ENCODE data around the gene GDPD3. TPM values are rescaled to one million over a fixed set of nuclear protein-coding genes. Genes with fewer than 3 reads are reported as not detected.

GDPD3 gene
- total and polyA plus RNA-seq, 2 experiments from 2014 or later, result 0.94 to 1.4 TPM

DNA sequence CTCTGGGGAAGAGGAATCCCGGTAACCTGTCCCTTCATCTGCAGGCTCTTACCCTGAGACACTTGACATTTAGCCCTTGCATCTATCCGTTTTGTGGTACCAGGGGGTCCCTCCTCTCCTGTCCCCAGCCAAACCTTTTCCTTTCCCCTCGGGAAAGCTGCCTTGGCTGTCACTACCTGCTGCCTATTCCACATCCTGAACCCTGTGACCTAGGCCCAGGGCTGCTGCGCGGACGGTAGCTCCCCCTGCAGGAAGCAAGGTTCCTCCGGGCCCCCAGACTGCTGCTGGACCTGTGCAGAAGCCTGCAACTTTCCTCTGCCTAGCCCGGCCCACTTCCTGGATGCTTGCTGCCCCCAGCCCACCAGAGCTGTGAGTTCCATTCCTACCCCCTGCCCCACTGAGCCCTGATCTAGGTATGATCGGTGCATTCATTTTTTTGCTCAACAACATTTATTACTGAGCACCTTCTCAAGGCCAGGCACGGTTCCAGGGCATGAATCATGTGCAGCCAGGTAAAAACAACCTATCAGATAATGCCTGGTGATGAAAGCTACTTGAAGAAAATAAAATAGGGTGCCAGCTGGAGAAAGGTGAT is 58.3 kb downstream of the GDPD3 start:
- Histone ChIP-seq H3K79me2 (replicated peaks; ENCODE audit: insufficient read depth) (no peaks in the 10 kb centered on the region), H3K27ac (ENCODE audit: low read depth) (no peak overlapping the region), H3F3A (replicated peaks; ENCODE audit: low read depth) (peaks cover 8% of the 10 kb centered on the region), H3K4me3 (no peak overlapping the region), H3K9me2 (ENCODE audit: insufficient read depth) (no peaks in the 10 kb centered on the region), H4K20me1 (replicated peaks; ENCODE audit: insufficient read depth) (no peaks in the 10 kb centered on the region), H3K4me1 (ENCODE audit: insufficient read depth) (peaks cover 6% of the 10 kb centered on the region; the same call in 1 of the 2 replicates), H3K36me3 (ENCODE audit: insufficient read depth) (no peaks in the 10 kb centered on the region), H3K4me2 (peak overlapping the region; percentile 26; the same call in 1 of the 2 replicates), H3K27me3 (ENCODE audit: insufficient read depth) (0 out of 2 replicates have a peak, but pooled peaks cover 6% of the 10 kb centered on the region), H2AFZ (no peak overlapping the region; the same call in 1 of the 2 replicates)
- peaks cover 14% of the 10 kb centered on the region for H3K4me1 Mint-ChIP-seq
- no peaks in the 10 kb centered on the region for H3K9me3 Mint-ChIP-seq
- peaks cover 21% of the 10 kb centered on the region for H3K27me3 Mint-ChIP-seq (ENCODE audit: insufficient read depth, low read depth, poor library complexity)
- ATAC-seq (peak; percentile 94), DNase-seq (ENCODE audit: low spot score) (peak; percentile 88)
- peak overlapping the region; percentile 61; the same call in 2 of the 3 replicates for H3K4me3 Mint-ChIP-seq
- H3K27ac Mint-ChIP-seq, result no peak overlapping the region
- no peaks in the 10 kb centered on the region for H3K36me3 Mint-ChIP-seq (ENCODE audit: low read depth)
- TF ChIP-seq JUNB (IDR thresholded peaks at IDR 0.05; ENCODE audit: unreplicated experiment) (no peak), POLR2AphosphoS5 (IDR thresholded peaks at IDR 0.05; ENCODE audit: low read depth) (no peak), NANOG (IDR thresholded peaks at IDR 0.05; ENCODE audit: borderline replicate concordance) (no peak), ZNF331 (CRISPR knock-in tag; IDR thresholded peaks at IDR 0.05; ENCODE audit: low read depth) (no peak), ZNF462 (CRISPR knock-in tag; IDR thresholded peaks at IDR 0.05) (no peak), CTCF (conservative IDR thresholded peaks at IDR 0.05; ENCODE audit: low read depth in 2 of 2) (peak; percentile 68 to 88)
- TF ChIP-seq, protein P1, sequence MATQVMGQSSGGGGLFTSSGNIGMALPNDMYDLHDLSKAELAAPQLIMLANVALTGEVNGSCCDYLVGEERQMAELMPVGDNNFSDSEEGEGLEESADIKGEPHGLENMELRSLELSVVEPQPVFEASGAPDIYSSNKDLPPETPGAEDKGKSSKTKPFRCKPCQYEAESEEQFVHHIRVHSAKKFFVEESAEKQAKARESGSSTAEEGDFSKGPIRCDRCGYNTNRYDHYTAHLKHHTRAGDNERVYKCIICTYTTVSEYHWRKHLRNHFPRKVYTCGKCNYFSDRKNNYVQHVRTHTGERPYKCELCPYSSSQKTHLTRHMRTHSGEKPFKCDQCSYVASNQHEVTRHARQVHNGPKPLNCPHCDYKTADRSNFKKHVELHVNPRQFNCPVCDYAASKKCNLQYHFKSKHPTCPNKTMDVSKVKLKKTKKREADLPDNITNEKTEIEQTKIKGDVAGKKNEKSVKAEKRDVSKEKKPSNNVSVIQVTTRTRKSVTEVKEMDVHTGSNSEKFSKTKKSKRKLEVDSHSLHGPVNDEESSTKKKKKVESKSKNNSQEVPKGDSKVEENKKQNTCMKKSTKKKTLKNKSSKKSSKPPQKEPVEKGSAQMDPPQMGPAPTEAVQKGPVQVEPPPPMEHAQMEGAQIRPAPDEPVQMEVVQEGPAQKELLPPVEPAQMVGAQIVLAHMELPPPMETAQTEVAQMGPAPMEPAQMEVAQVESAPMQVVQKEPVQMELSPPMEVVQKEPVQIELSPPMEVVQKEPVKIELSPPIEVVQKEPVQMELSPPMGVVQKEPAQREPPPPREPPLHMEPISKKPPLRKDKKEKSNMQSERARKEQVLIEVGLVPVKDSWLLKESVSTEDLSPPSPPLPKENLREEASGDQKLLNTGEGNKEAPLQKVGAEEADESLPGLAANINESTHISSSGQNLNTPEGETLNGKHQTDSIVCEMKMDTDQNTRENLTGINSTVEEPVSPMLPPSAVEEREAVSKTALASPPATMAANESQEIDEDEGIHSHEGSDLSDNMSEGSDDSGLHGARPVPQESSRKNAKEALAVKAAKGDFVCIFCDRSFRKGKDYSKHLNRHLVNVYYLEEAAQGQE (IDR thresholded peaks at IDR 0.05; ENCODE audit: unreplicated experiment), result no peak
- TF ChIP-seq, protein P2, sequence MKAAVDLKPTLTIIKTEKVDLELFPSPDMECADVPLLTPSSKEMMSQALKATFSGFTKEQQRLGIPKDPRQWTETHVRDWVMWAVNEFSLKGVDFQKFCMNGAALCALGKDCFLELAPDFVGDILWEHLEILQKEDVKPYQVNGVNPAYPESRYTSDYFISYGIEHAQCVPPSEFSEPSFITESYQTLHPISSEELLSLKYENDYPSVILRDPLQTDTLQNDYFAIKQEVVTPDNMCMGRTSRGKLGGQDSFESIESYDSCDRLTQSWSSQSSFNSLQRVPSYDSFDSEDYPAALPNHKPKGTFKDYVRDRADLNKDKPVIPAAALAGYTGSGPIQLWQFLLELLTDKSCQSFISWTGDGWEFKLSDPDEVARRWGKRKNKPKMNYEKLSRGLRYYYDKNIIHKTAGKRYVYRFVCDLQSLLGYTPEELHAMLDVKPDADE (IDR thresholded peaks at IDR 0.05), result no peak; the same call in 1 of the 2 replicates
